Activated CD4-positive, alpha-beta memory T cell treated with anti-CD3 and anti-CD28 coated beads, Interleukin-2, amount 10 ng/mL, durations not matched to agents 7 days and 5 days (primary cell): ENCODE measurements around the gene CFAP92. TPM values are rescaled to one million over a fixed set of nuclear protein-coding genes. Genes with fewer than 3 reads are reported as not detected.

ENCODE experiments used
- CTCF ChIA-PET: fragments of 350-600 bp; sonication (Branson Sonifier 250); formaldehyde crosslinking; loops from one replicate; lab custom pipeline; 2021; ENCODE audit warnings: antibody characterized with exemption, inconsistent platforms; lab: Charles Lee
- POLR2A ChIA-PET: fragments of 350-600 bp; sonication (Branson Sonifier 250); formaldehyde crosslinking; loops from one replicate; lab custom pipeline; 2021; ENCODE audit warnings: antibody characterized with exemption; lab: Charles Lee
- DNase-seq: peaks from one replicate; pipeline ENCODE4 v3.0.0-alpha.2; 2020
- H3K27ac Mint-ChIP-seq: one replicate; pipeline ENCODE4 v1.8.0; 2021; ENCODE audit warnings: mild to moderate bottlenecking, mixed read lengths
- H3K27me3 Mint-ChIP-seq: one replicate; pipeline ENCODE4 v1.8.0; 2021; ENCODE audit warnings: mixed read lengths
- H3K36me3 Mint-ChIP-seq: one replicate; pipeline ENCODE4 v1.8.0; 2021; ENCODE audit warnings: low read depth, mixed read lengths
- H3K4me1 Mint-ChIP-seq: one replicate; pipeline ENCODE4 v1.8.0; 2021; ENCODE audit warnings: mixed read lengths
- H3K4me3 Mint-ChIP-seq: one replicate; pipeline ENCODE4 v1.8.0; 2021; ENCODE audit warnings: mild to moderate bottlenecking, mixed read lengths
- H3K9me3 Mint-ChIP-seq: one replicate; pipeline ENCODE4 v1.8.0; 2021; ENCODE audit warnings: mixed read lengths
- total RNA-seq, 2 experiments: library from RNA; stranded (reverse); gene quantifications; one replicate each; pipeline ENCODE4 v1.2.3, GENCODE V29; 2021

Gene CFAP92
- total RNA-seq, 2 experiments from 2014 or later, result 0.15 TPM; not detected in 1

- no peak for DNase-seq
- peaks cover 3% of the 10 kb centered on the region for H3K27me3 Mint-ChIP-seq
- CTCF ChIA-PET, result no interaction called here
These were observed 39.3 kb upstream of the CFAP92 start for GRCh38 chr3:129033151-129033550.

GRCh38 chr3:129032716-129033115 lies 38.8 kb upstream of the CFAP92 start:
- no peak overlapping the region for H3K27ac Mint-ChIP-seq
- no peaks in the 10 kb centered on the region for H3K9me3 Mint-ChIP-seq
- ChIA-PET CTCF (interaction anchor here (1.2 kb wide), 1 partner anchor 9 kb away, joined by 3 read pairs; no protein-coding TSS in a partner anchor), POLR2A (no interaction called here)
- DNase-seq, result no peak
- no peak overlapping the region for H3K4me3 Mint-ChIP-seq
- H3K27me3 Mint-ChIP-seq, result peaks cover 3% of the 10 kb centered on the region
- H3K4me1 Mint-ChIP-seq, result peaks cover 4% of the 10 kb centered on the region
- H3K36me3 Mint-ChIP-seq, result no peaks in the 10 kb centered on the region

More at GRCh38 chr3:129033151-129033550, 39.3 kb upstream of the CFAP92 start:
- peaks cover 4% of the 10 kb centered on the region for H3K4me1 Mint-ChIP-seq
- H3K4me3 Mint-ChIP-seq, result no peak overlapping the region
- POLR2A ChIA-PET, result no interaction called here
- H3K27ac Mint-ChIP-seq, result no peak overlapping the region
- no peaks in the 10 kb centered on the region for H3K36me3 Mint-ChIP-seq
- H3K9me3 Mint-ChIP-seq, result no peaks in the 10 kb centered on the region

- Mint-ChIP-seq H3K36me3 (no peaks in the 10 kb centered on the region), H3K4me3 (no peak overlapping the region), H3K27ac (no peak overlapping the region), H3K27me3 (peaks cover 3% of the 10 kb centered on the region), H3K4me1 (peaks cover 7% of the 10 kb centered on the region), H3K9me3 (no peaks in the 10 kb centered on the region)
- POLR2A ChIA-PET, result no interaction called here
- CTCF ChIA-PET, result interaction anchor here (0.9 to 7.7 kb wide), 5 partner anchors 10 to 22 kb away, joined by 3 to 123 read pairs (median 3); no protein-coding TSS in a partner anchor
- no peak for DNase-seq
These were observed 37.8 kb upstream of the CFAP92 start for GRCh38 chr3:129031476-129032215.

GRCh38 chr3:129030611-129031010 lies 36.7 kb upstream of the CFAP92 start:
- Mint-ChIP-seq H3K4me1 (peaks cover 12% of the 10 kb centered on the region), H3K27ac (no peak overlapping the region), H3K27me3 (peaks cover 3% of the 10 kb centered on the region), H3K36me3 (no peaks in the 10 kb centered on the region), H3K9me3 (no peaks in the 10 kb centered on the region), H3K4me3 (no peak overlapping the region)
- ChIA-PET POLR2A (interaction anchor here (1.0 to 1.1 kb wide), 2 partner anchors 13 to 38 kb away, joined by 3 to 8 read pairs; no protein-coding TSS in a partner anchor), CTCF (interaction anchor here (0.8 to 7.7 kb wide), 6 partner anchors 16 to 219 kb away, joined by 3 to 123 read pairs (median 3); partner anchors contain the start of gene COPG1)
- DNase-seq, result no peak

GRCh38 chr3:129028866-129029265 lies 35.0 kb upstream of the CFAP92 start:
- no peak for DNase-seq
- H3K27ac Mint-ChIP-seq, result no peak overlapping the region
- H3K4me3 Mint-ChIP-seq, result no peak overlapping the region
- peaks cover 14% of the 10 kb centered on the region for H3K4me1 Mint-ChIP-seq
- H3K9me3 Mint-ChIP-seq, result no peaks in the 10 kb centered on the region
- POLR2A ChIA-PET, result interaction anchor here (3.5 kb wide), 1 partner anchor 91 kb away, joined by 41 read pairs; the partner anchor contains the start of gene RAB43
- peaks cover 6% of the 10 kb centered on the region for H3K27me3 Mint-ChIP-seq
- CTCF ChIA-PET, result interaction anchor here (0.7 to 7.7 kb wide), 3 partner anchors 14 to 210 kb away, joined by 3 to 123 read pairs (median 31); no protein-coding TSS in a partner anchor
- no peaks in the 10 kb centered on the region for H3K36me3 Mint-ChIP-seq

GRCh38 chr3:129027544-129027880 lies 33.6 kb upstream of the CFAP92 start:
- POLR2A ChIA-PET, result interaction anchor here (0.6 to 3.7 kb wide), 13 partner anchors 11 to 288 kb away, joined by 3 to 56 read pairs (median 5); partner anchors contain the start of genes CFAP92, COPG1 and RAB43
- peaks cover 14% of the 10 kb centered on the region for H3K4me1 Mint-ChIP-seq
- peaks cover 6% of the 10 kb centered on the region for H3K27me3 Mint-ChIP-seq
- DNase-seq, result no peak
- H3K27ac Mint-ChIP-seq, result no peak overlapping the region
- no peaks in the 10 kb centered on the region for H3K9me3 Mint-ChIP-seq
- CTCF ChIA-PET, result interaction anchor here (0.7 to 7.7 kb wide), 23 partner anchors 8 to 410 kb away, joined by 3 to 123 read pairs (median 4); partner anchors contain the start of genes ACAD9, CFAP92 and COPG1
- no peaks in the 10 kb centered on the region for H3K36me3 Mint-ChIP-seq
- no peak overlapping the region for H3K4me3 Mint-ChIP-seq

- Mint-ChIP-seq H3K36me3 (no peaks in the 10 kb centered on the region), H3K27me3 (peaks cover 6% of the 10 kb centered on the region), H3K27ac (peak overlapping the region; percentile 70), H3K9me3 (no peaks in the 10 kb centered on the region), H3K4me1 (peaks cover 14% of the 10 kb centered on the region), H3K4me3 (peak overlapping the region; percentile 69)
- DNase-seq, result peak; percentile 95
- POLR2A ChIA-PET, result interaction anchor here (0.6 to 3.7 kb wide), 20 partner anchors 11 to 291 kb away, joined by 3 to 56 read pairs (median 4); partner anchors contain the start of genes CFAP92, CNBP, COPG1 and RAB43
- CTCF ChIA-PET, result interaction anchor here (0.7 to 7.7 kb wide), 25 partner anchors 9 to 409 kb away, joined by 3 to 123 read pairs (median 4); partner anchors contain the start of genes ACAD9, CFAP92, COPG1 and RAB43
These were observed 33.1 kb upstream of the CFAP92 start for GRCh38 chr3:129026728-129027543.

GRCh38 chr3:129025691-129026435 lies 32.0 kb upstream of the CFAP92 start:
- POLR2A ChIA-PET, result interaction anchor here (0.6 to 3.7 kb wide), 14 partner anchors 9 to 292 kb away, joined by 3 to 56 read pairs (median 4); partner anchors contain the start of genes CFAP92, CNBP, COPG1 and RAB43
- Mint-ChIP-seq H3K4me3 (peak overlapping the region; percentile 69), H3K36me3 (no peaks in the 10 kb centered on the region), H3K27ac (no peak overlapping the region), H3K4me1 (peaks cover 14% of the 10 kb centered on the region), H3K9me3 (no peaks in the 10 kb centered on the region), H3K27me3 (peaks cover 6% of the 10 kb centered on the region)
- no peak for DNase-seq
- CTCF ChIA-PET, result interaction anchor here (1.0 to 7.7 kb wide), 14 partner anchors 11 to 345 kb away, joined by 3 to 123 read pairs (median 8); partner anchors contain the start of genes CFAP92, COPG1 and RAB43

- Mint-ChIP-seq H3K36me3 (no peaks in the 10 kb centered on the region), H3K27ac (no peak overlapping the region), H3K4me1 (peaks cover 14% of the 10 kb centered on the region), H3K27me3 (peaks cover 4% of the 10 kb centered on the region), H3K9me3 (no peaks in the 10 kb centered on the region), H3K4me3 (no peak overlapping the region)
- ChIA-PET POLR2A (interaction anchor here (1.5 to 3.7 kb wide), 3 partner anchors 9 to 31 kb away, joined by 3 to 56 read pairs (median 9); partner anchors contain the start of gene CFAP92), CTCF (interaction anchor here (1.6 to 7.7 kb wide), 3 partner anchors 11 to 215 kb away, joined by 4 to 123 read pairs (median 20); no protein-coding TSS in a partner anchor)
- no peak for DNase-seq
These were observed 31.2 kb upstream of the CFAP92 start for GRCh38 chr3:129025108-129025507.

- Mint-ChIP-seq H3K36me3 (no peaks in the 10 kb centered on the region), H3K9me3 (no peaks in the 10 kb centered on the region), H3K27me3 (peaks cover 4% of the 10 kb centered on the region), H3K4me3 (no peak overlapping the region), H3K4me1 (peaks cover 14% of the 10 kb centered on the region), H3K27ac (no peak overlapping the region)
- POLR2A ChIA-PET, result no interaction called here
- DNase-seq, result no peak
- CTCF ChIA-PET, result interaction anchor here (1.2 to 1.6 kb wide), 2 partner anchors 26 to 217 kb away, joined by 3 to 4 read pairs; no protein-coding TSS in a partner anchor
These were observed 30.0 kb upstream of the CFAP92 start for GRCh38 chr3:129023909-129024308.

- H3K4me1 Mint-ChIP-seq, result peaks cover 17% of the 10 kb centered on the region
- no peak overlapping the region for H3K27ac Mint-ChIP-seq
- no peak overlapping the region for H3K4me3 Mint-ChIP-seq
- ChIA-PET POLR2A (no interaction called here), CTCF (interaction anchor here (0.7 to 1.1 kb wide), 2 partner anchors 52 to 97 kb away, joined by 3 read pairs; no protein-coding TSS in a partner anchor)
- H3K27me3 Mint-ChIP-seq, result peaks cover 2% of the 10 kb centered on the region
- H3K36me3 Mint-ChIP-seq, result no peaks in the 10 kb centered on the region
- DNase-seq, result no peak
- H3K9me3 Mint-ChIP-seq, result no peaks in the 10 kb centered on the region
These were observed 29.1 kb upstream of the CFAP92 start for GRCh38 chr3:129023008-129023358.
